ENCODE data around the gene FOXF1. TPM values are rescaled to one million over a fixed set of nuclear protein-coding genes. Genes with fewer than 3 reads are reported as not detected.

Gene FOXF1
- polyA plus RNA-seq, 3 donors: not detected

GRCh38 chr16:86562356-86562755, 52.0 kb downstream of the FOXF1 start:
- intact Hi-C loops (cut with micrococcal nuclease): loop anchor here (5.0 kb wide), 3 partner anchors 500 to 715 kb away; no protein-coding TSS in a partner anchor
- Histone ChIP-seq H3K9ac (ENCODE audit: insufficient read depth, low read length, poor library complexity, severe bottlenecking) (no peak overlapping the region), H3K9me3 (replicated peaks in 1 of 2; ENCODE audit: control insufficient read depth in 1 of 2, insufficient read depth in 1 of 2, low read length in 2 of 2) (peaks cover 0 to 20% of the 10 kb centered on the region in 2 donors), H2AFZ (ENCODE audit: insufficient read depth, low read depth, low read length, poor library complexity, severe bottlenecking) (no peak overlapping the region), H3K27me3 (ENCODE audit: control insufficient read depth in 2 of 2, insufficient read depth in 2 of 2, low read length in 2 of 2) (peaks cover 27 to 40% of the 10 kb centered on the region in 2 donors), H3K79me2 (ENCODE audit: insufficient read depth, low read length) (no peaks in the 10 kb centered on the region), H4K20me1 (ENCODE audit: insufficient read depth, low read length) (no peaks in the 10 kb centered on the region), H3K4me2 (replicated peaks; ENCODE audit: extremely low read depth, low read length, poor library complexity, severe bottlenecking) (no peak overlapping the region), H3K4me3 (replicated peaks in 1 of 3; ENCODE audit: low read depth in 2 of 3, low read length in 3 of 3) (no peak overlapping the region), H3K4me1 (ENCODE audit: control insufficient read depth in 1 of 2, insufficient read depth in 2 of 2, low read length in 2 of 2) (peaks cover 4 to 9% of the 10 kb centered on the region in 2 donors), H3K27ac (ENCODE audit: low read depth in 1 of 2, low read length in 2 of 2) (no peak overlapping the region), H3K36me3 (replicated peaks in 1 of 2; ENCODE audit: control insufficient read depth in 1 of 2, insufficient read depth in 2 of 2, low read length in 2 of 2) (no peaks in the 10 kb centered on the region)
- Mint-ChIP-seq H3K9me3 (peaks cover 0 to 8% (median 0%) of the 10 kb centered on the region in 7 donors), H3K27me3 (ENCODE audit: low read depth in 3 of 3) (peaks cover 47 to 62% (median 58%) of the 10 kb centered on the region in 3 donors), H3K4me3 (no peak overlapping the region), H3K36me3 (peaks cover 0 to 3% of the 10 kb centered on the region in 2 donors), H3K4me1 (peaks cover 22% of the 10 kb centered on the region), H3K27ac (no peak overlapping the region)
- no peak for TF ChIP-seq CTCF (IDR thresholded peaks at IDR 0.05)
- 95% methylated on average over 3 of the region's 6 CpGs for WGBS (ENCODE audit: insufficient coverage)
- no peak for DNase-seq

GRCh38 chr16:86563469-86564345, 53.4 kb downstream of the FOXF1 start:
- Histone ChIP-seq H3K4me2 (replicated peaks; ENCODE audit: extremely low read depth, low read length, poor library complexity, severe bottlenecking) (peak overlapping the region; percentile 51), H4K20me1 (ENCODE audit: insufficient read depth, low read length) (no peaks in the 10 kb centered on the region), H3K4me3 (replicated peaks in 1 of 3; ENCODE audit: low read depth in 2 of 3, low read length in 3 of 3) (peak overlapping the region in 1 of 3 experiments; percentile 52), H3K36me3 (replicated peaks in 1 of 2; ENCODE audit: control insufficient read depth in 1 of 2, insufficient read depth in 2 of 2, low read length in 2 of 2) (no peaks in the 10 kb centered on the region), H3K27me3 (ENCODE audit: control insufficient read depth in 2 of 2, insufficient read depth in 2 of 2, low read length in 2 of 2) (peaks cover 30 to 48% of the 10 kb centered on the region in 2 donors), H3K9ac (ENCODE audit: insufficient read depth, low read length, poor library complexity, severe bottlenecking) (no peak overlapping the region), H3K79me2 (ENCODE audit: insufficient read depth, low read length) (no peaks in the 10 kb centered on the region), H2AFZ (ENCODE audit: insufficient read depth, low read depth, low read length, poor library complexity, severe bottlenecking) (peak overlapping the region; percentile 32), H3K27ac (ENCODE audit: low read depth in 1 of 2, low read length in 2 of 2) (no peak overlapping the region), H3K9me3 (replicated peaks in 1 of 2; ENCODE audit: control insufficient read depth in 1 of 2, insufficient read depth in 1 of 2, low read length in 2 of 2) (peaks cover 0 to 20% of the 10 kb centered on the region in 2 donors), H3K4me1 (ENCODE audit: control insufficient read depth in 1 of 2, insufficient read depth in 2 of 2, low read length in 2 of 2) (peaks cover 4 to 9% of the 10 kb centered on the region in 2 donors)
- TF ChIP-seq CTCF (IDR thresholded peaks at IDR 0.05): peak; percentile 99
- Mint-ChIP-seq H3K4me1 (peaks cover 22% of the 10 kb centered on the region), H3K9me3 (peaks cover 0 to 8% (median 0%) of the 10 kb centered on the region in 7 donors), H3K4me3 (peak overlapping the region in 1 of 2 donors; percentile 85), H3K27ac (no peak overlapping the region), H3K36me3 (peaks cover 0 to 3% of the 10 kb centered on the region in 2 donors), H3K27me3 (ENCODE audit: low read depth in 3 of 3) (peaks cover 56 to 70% (median 65%) of the 10 kb centered on the region in 3 donors)
- under 1% methylated on average over 34 of the region's 41 CpGs for WGBS (ENCODE audit: insufficient coverage)
- peak; percentile 76 to 88 (median 82) for DNase-seq
- intact Hi-C loops (cut with micrococcal nuclease): loop anchor here (5.0 kb wide), 3 partner anchors 499 to 714 kb away; no protein-coding TSS in a partner anchor

Other genes with a start within 250 kb of the FOXF1 start
- gene MTHFSD, start 44.7 kb downstream of the FOXF1 start, polyA plus RNA-seq: 10 to 100 TPM in 2 of 3 donors, 1 to 10 TPM in 1; 7.2 to 14.1 (median 11.7) TPM
- gene FOXC2, start 56.3 kb downstream of the FOXF1 start, polyA plus RNA-seq: not detected
- gene FOXL1, start 68.0 kb downstream of the FOXF1 start, polyA plus RNA-seq: not detected